Astrocyte (in vitro differentiated cells and primary cell): ENCODE data around the gene TLK2. TPM values are rescaled to one million over a fixed set of nuclear protein-coding genes. Genes with fewer than 3 reads are reported as not detected.

Experiments
- DNase-seq: peaks from one replicate; pipeline ENCODE4 v3.0.0-alpha.2; 2010; ENCODE audit warnings: low read depth
- FAIRE-seq: peaks from 2 replicates; lab custom pipeline; 2011; peaks lifted over from hg19 to GRCh38; lab: Jason Lieb, UNC
- H2AFZ ChIP-seq: 2 replicates; pipeline ENCODE4 v1.6.0; 2012; ENCODE audit warnings: low read depth, low read length, inconsistent platforms
- H3K27ac ChIP-seq: 2 replicates; pipeline ENCODE4 v1.5.1; 2011; ENCODE audit warnings: low read depth, low read length, inconsistent platforms
- H3K27me3 ChIP-seq: 2 replicates; pipeline ENCODE4 v1.6.0; 2011; ENCODE audit warnings: low read length, inconsistent platforms; ENCODE audit not compliant: insufficient read depth
- H3K36me3 ChIP-seq: 2 replicates; pipeline ENCODE4 v1.5.1; 2011; ENCODE audit warnings: low read length, inconsistent platforms; ENCODE audit not compliant: insufficient read depth
- H3K4me1 ChIP-seq: 2 replicates; pipeline ENCODE4 v1.5.1; 2011; ENCODE audit warnings: low read length, inconsistent platforms; ENCODE audit not compliant: insufficient read depth
- H3K4me2 ChIP-seq: 2 replicates; pipeline ENCODE4 v1.6.0; 2012; ENCODE audit warnings: low read length, inconsistent platforms
- H3K4me3 ChIP-seq: 2 replicates; pipeline ENCODE4 v1.5.1; 2011; ENCODE audit warnings: low read depth, mild to moderate bottlenecking, low read length, inconsistent platforms; ENCODE audit not compliant: insufficient read depth
- H3K79me2 ChIP-seq: 2 replicates; pipeline ENCODE4 v1.6.0; 2012; ENCODE audit warnings: mild to moderate bottlenecking, low read length, inconsistent platforms; ENCODE audit not compliant: insufficient read depth
- H3K9ac ChIP-seq: 2 replicates; pipeline ENCODE4 v1.6.0; 2012; ENCODE audit warnings: mild to moderate bottlenecking, low read length, inconsistent platforms
- H3K9me3 ChIP-seq: 2 replicates; pipeline ENCODE4 v1.5.1; 2012; ENCODE audit warnings: low read depth, mild to moderate bottlenecking, low read length, inconsistent platforms; ENCODE audit not compliant: insufficient read depth
- H4K20me1 ChIP-seq: 2 replicates; pipeline ENCODE4 v1.6.0; 2012; ENCODE audit warnings: low read length, inconsistent platforms; ENCODE audit not compliant: insufficient read depth
- H3K27ac Mint-ChIP-seq: one replicate; pipeline ENCODE4 v1.8.0; 2021; ENCODE audit warnings: mild to moderate bottlenecking, mixed read lengths; ENCODE audit not compliant: unreplicated experiment
- H3K27me3 Mint-ChIP-seq: one replicate; pipeline ENCODE4 v1.8.0; 2021; ENCODE audit warnings: low read depth, mixed read lengths; ENCODE audit not compliant: unreplicated experiment
- H3K36me3 Mint-ChIP-seq: one replicate; pipeline ENCODE4 v1.8.0; 2021; ENCODE audit warnings: low read depth, mixed read lengths; ENCODE audit not compliant: unreplicated experiment
- H3K4me1 Mint-ChIP-seq: one replicate; pipeline ENCODE4 v1.8.0; 2021; ENCODE audit warnings: low read depth, mixed read lengths; ENCODE audit not compliant: unreplicated experiment
- H3K4me3 Mint-ChIP-seq: one replicate; pipeline ENCODE4 v1.8.0; 2021; ENCODE audit warnings: mild to moderate bottlenecking, moderate library complexity, mixed read lengths; ENCODE audit not compliant: unreplicated experiment
- H3K9me3 Mint-ChIP-seq: one replicate; pipeline ENCODE4 v1.8.0; 2021; ENCODE audit warnings: mild to moderate bottlenecking, mixed read lengths; ENCODE audit not compliant: unreplicated experiment
- CTCF ChIP-seq: IDR thresholded peaks from 2 replicates; pipeline ENCODE4 v1.5.1; 2011; ENCODE audit warnings: low read depth, mild to moderate bottlenecking, inconsistent platforms, low read length, moderate library complexity; ENCODE audit not compliant: insufficient read depth
- EZH2 ChIP-seq: IDR thresholded peaks from 2 replicates; pipeline ENCODE4 v1.6.1; 2012; ENCODE audit warnings: mild to moderate bottlenecking, low read length, inconsistent platforms; ENCODE audit not compliant: insufficient read depth
- total RNA-seq: library from RNA; stranded (reverse); gene quantifications from 2 replicates; pipeline ENCODE4 v1.2.1, GENCODE V29; 2021

TLK2 gene
- total RNA-seq, 1 donor from 2014 or later = 53.0 TPM

GRCh38 chr17:62648251-62648955, 169.8 kb downstream of the TLK2 start:
- Histone ChIP-seq H3K4me1 (peaks cover 15% of the 10 kb centered on the region), H3K9me3 (no peaks in the 10 kb centered on the region), H3K4me3 (no peak overlapping the region), H3K9ac (no peak overlapping the region), H3K36me3 (no peaks in the 10 kb centered on the region), H3K4me2 (no peak overlapping the region), H3K27ac (no peak overlapping the region), H2AFZ (no peak overlapping the region), H3K79me2 (peaks cover 83% of the 10 kb centered on the region), H3K27me3 (no peaks in the 10 kb centered on the region), H4K20me1 (peaks cover 82% of the 10 kb centered on the region)
- DNase-seq = no peak
- TF ChIP-seq EZH2 (no peak), CTCF (no peak)
- no peak for FAIRE-seq
- H3K27me3 Mint-ChIP-seq = no peaks in the 10 kb centered on the region
- H3K27ac Mint-ChIP-seq = no peak overlapping the region
- H3K36me3 Mint-ChIP-seq = peaks cover 12% of the 10 kb centered on the region
- H3K9me3 Mint-ChIP-seq = no peaks in the 10 kb centered on the region
- H3K4me3 Mint-ChIP-seq = no peak overlapping the region
- H3K4me1 Mint-ChIP-seq = peaks cover 22% of the 10 kb centered on the region

- Mint-ChIP-seq H3K4me1 (peaks cover 26% of the 10 kb centered on the region), H3K36me3 (peaks cover 12% of the 10 kb centered on the region), H3K27me3 (no peaks in the 10 kb centered on the region), H3K9me3 (no peaks in the 10 kb centered on the region), H3K4me3 (no peak overlapping the region), H3K27ac (peak overlapping the region; percentile 58)
- no peaks in the 10 kb centered on the region for H3K36me3 ChIP-seq
- peaks cover 83% of the 10 kb centered on the region for H3K79me2 ChIP-seq
- peaks cover 20% of the 10 kb centered on the region for H3K4me1 ChIP-seq
- H3K9me3 ChIP-seq = no peaks in the 10 kb centered on the region
- no peak overlapping the region for H3K4me3 ChIP-seq
- no peak overlapping the region for H2AFZ ChIP-seq
- peaks cover 83% of the 10 kb centered on the region for H4K20me1 ChIP-seq
- TF ChIP-seq CTCF = no peak
- TF ChIP-seq EZH2 = no peak
- no peak overlapping the region for H3K4me2 ChIP-seq
- no peaks in the 10 kb centered on the region for H3K27me3 ChIP-seq
- FAIRE-seq (no peak), DNase-seq (no peak)
- no peak overlapping the region for H3K9ac ChIP-seq
- H3K27ac ChIP-seq = no peak overlapping the region
These were observed 170.3 kb downstream of the TLK2 start for GRCh38 chr17:62648956-62649294.

- Mint-ChIP-seq H3K27ac (no peak overlapping the region), H3K4me1 (peaks cover 29% of the 10 kb centered on the region), H3K4me3 (no peak overlapping the region), H3K9me3 (no peaks in the 10 kb centered on the region), H3K36me3 (peaks cover 15% of the 10 kb centered on the region), H3K27me3 (no peaks in the 10 kb centered on the region)
- Histone ChIP-seq H3K79me2 (peaks cover 83% of the 10 kb centered on the region), H3K27me3 (no peaks in the 10 kb centered on the region), H4K20me1 (peaks cover 83% of the 10 kb centered on the region), H2AFZ (no peak overlapping the region), H3K9me3 (no peaks in the 10 kb centered on the region), H3K4me1 (peaks cover 24% of the 10 kb centered on the region), H3K4me3 (no peak overlapping the region), H3K4me2 (no peak overlapping the region), H3K36me3 (no peaks in the 10 kb centered on the region), H3K9ac (no peak overlapping the region), H3K27ac (no peak overlapping the region)
- no peak for DNase-seq
- TF ChIP-seq CTCF (no peak), EZH2 (no peak)
- FAIRE-seq = no peak
These were observed 170.9 kb downstream of the TLK2 start for GRCh38 chr17:62649570-62649969.
